ENCODE measurements around the gene SLIT3.

- TF ChIP-seq CTCF (IDR thresholded peaks at IDR 0.05; ENCODE audit: insufficient read depth, low read length) (no peak), REST (IDR thresholded peaks at IDR 0.05; ENCODE audit: insufficient replicate concordance, low read depth) (no peak), POLR2AphosphoS5 (IDR thresholded peaks at IDR 0.05; ENCODE audit: low read depth) (no peak), SPI1 (IDR thresholded peaks at IDR 0.05; ENCODE audit: borderline replicate concordance, low read depth) (no peak), GABPA (IDR thresholded peaks at IDR 0.05; ENCODE audit: low read depth) (no peak)
Measured at GRCh38 chr5:168772316-168772961, 528.5 kb downstream of the SLIT3 start.
